HG02981 (cell line): ENCODE data around the gene RAB10.
"Not testable (repeated sequence)": the region's sequence is repeated elsewhere in the genome, so short reads cannot be mapped to it uniquely, and the experiment has no call there.

Source experiments
- ATAC-seq: cut with Tn5 transposase; IDR thresholded peaks from one replicate; pipeline ENCODE4 v1.9.1; 2021; ENCODE audit warnings: mild to moderate bottlenecking, moderate library complexity; ENCODE audit not compliant: unreplicated experiment

RAB10 gene

GRCh38 chr2:26054598-26055348 is 20.9 kb downstream of the RAB10 start:
- ATAC-seq = no peak

GRCh38 chr2:26058390-26058789 is 24.5 kb downstream of the RAB10 start:
- ATAC-seq = no peak

GRCh38 chr2:26059542-26059941 is 25.7 kb downstream of the RAB10 start:
- no peak for ATAC-seq

- ATAC-seq = no peak
Observed at GRCh38 chr2:26061539-26061938, 27.7 kb downstream of the RAB10 start.

GRCh38 chr2:26064846-26065245 is 31.0 kb downstream of the RAB10 start:
- ATAC-seq = no peak

GRCh38 chr2:26067186-26067974 is 33.5 kb downstream of the RAB10 start:
- ATAC-seq = no peak

- ATAC-seq = no peak
Observed at GRCh38 chr2:26067980-26068507, 34.2 kb downstream of the RAB10 start.

GRCh38 chr2:26068602-26069298 is 34.9 kb downstream of the RAB10 start:
- peak; percentile 78 for ATAC-seq

- no peak for ATAC-seq
Observed at GRCh38 chr2:26070730-26071129, 36.8 kb downstream of the RAB10 start.

- no peak for ATAC-seq
Observed at GRCh38 chr2:26072925-26073768, 39.3 kb downstream of the RAB10 start.

- ATAC-seq = no peak
Observed at GRCh38 chr2:26073830-26074229, 39.9 kb downstream of the RAB10 start.

GRCh38 chr2:26074676-26075075 is 40.8 kb downstream of the RAB10 start:
- ATAC-seq = no peak

GRCh38 chr2:26075173-26075572 is 41.3 kb downstream of the RAB10 start:
- ATAC-seq = no peak

GRCh38 chr2:26076001-26076587 is 42.2 kb downstream of the RAB10 start:
- ATAC-seq = no peak

- no peak for ATAC-seq
Observed at GRCh38 chr2:26077291-26077690, 43.4 kb downstream of the RAB10 start.

GRCh38 chr2:26078939-26079338 is 45.1 kb downstream of the RAB10 start:
- no peak for ATAC-seq

GRCh38 chr2:26080356-26080755 is 46.5 kb downstream of the RAB10 start:
- no peak for ATAC-seq

GRCh38 chr2:26080925-26081324 is 47.0 kb downstream of the RAB10 start:
- not testable (repeated sequence) for ATAC-seq

- ATAC-seq = no peak
Observed at GRCh38 chr2:26081556-26081955, 47.7 kb downstream of the RAB10 start.

GRCh38 chr2:26086155-26086637 is 52.3 kb downstream of the RAB10 start:
- ATAC-seq = no peak
